ENCODE results near the gene HCCS.

HCCS gene

DNA sequence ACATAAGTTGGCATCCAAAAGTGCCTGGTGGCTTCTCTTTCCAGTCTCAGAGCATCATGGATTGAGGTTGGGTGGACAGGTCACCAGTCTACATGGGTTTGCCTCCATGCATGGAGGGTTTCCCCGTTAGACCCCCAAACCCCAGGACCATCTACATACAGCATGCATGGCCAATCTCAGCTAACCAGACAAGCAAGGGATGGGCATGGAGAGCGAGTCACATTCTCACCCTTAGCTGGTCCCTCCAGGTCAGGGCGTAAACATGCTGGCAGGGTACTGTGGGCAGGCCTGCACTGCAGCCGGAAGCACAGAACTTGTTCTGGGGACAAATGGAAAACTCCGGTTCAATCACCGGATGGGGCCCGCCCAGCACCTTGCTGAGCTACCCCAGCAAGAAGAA, 37.3 kb downstream of the HCCS start:
- no peak for DNase-seq (ENCODE audit: low read depth)
- H3K4me3 ChIP-seq (ENCODE audit: control insufficient read depth, low read depth, low read length): no peak overlapping the region
- TF ChIP-seq, protein P1, sequence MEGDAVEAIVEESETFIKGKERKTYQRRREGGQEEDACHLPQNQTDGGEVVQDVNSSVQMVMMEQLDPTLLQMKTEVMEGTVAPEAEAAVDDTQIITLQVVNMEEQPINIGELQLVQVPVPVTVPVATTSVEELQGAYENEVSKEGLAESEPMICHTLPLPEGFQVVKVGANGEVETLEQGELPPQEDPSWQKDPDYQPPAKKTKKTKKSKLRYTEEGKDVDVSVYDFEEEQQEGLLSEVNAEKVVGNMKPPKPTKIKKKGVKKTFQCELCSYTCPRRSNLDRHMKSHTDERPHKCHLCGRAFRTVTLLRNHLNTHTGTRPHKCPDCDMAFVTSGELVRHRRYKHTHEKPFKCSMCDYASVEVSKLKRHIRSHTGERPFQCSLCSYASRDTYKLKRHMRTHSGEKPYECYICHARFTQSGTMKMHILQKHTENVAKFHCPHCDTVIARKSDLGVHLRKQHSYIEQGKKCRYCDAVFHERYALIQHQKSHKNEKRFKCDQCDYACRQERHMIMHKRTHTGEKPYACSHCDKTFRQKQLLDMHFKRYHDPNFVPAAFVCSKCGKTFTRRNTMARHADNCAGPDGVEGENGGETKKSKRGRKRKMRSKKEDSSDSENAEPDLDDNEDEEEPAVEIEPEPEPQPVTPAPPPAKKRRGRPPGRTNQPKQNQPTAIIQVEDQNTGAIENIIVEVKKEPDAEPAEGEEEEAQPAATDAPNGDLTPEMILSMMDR (conservative IDR thresholded peaks at IDR 0.05; ENCODE audit: control insufficient read depth, insufficient read depth, low read depth, low read length): no peak

DNA sequence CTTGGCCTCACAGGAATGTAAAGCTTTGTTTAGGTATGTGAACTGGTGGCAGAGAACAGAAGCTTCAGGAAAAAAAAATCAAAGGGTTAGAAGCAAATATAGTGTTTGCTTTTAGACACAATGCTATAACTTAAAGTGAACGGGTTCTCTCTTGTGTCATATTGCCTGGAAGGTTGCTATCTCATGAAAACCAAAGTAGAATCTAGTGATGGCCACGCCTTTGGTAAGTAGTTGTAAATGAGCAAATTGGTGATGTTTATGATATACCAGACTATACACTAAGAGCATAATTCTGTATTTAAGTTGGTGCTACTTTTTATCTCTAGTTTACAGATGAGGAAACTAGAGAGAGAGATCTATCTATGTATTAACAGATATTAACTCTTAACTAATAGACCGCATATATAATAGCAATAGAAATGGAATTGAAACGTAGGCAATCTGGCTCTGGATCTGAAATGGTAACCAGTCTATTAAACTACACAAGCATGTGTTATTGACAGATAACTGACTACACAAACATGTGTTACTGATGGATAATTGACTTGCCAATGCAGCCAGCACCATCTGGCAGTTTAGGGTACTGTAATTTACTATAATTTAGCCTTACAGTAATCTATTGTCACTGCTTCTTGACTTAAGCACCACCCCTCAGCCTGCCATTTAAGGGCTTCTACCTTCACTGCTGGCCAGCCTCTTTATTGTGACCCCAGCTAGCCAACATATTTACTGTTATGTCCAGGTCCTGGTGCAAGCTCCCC, 40.8 kb downstream of the HCCS start:
- no peak for DNase-seq (ENCODE audit: low read depth)
- TF ChIP-seq, protein P1 (conservative IDR thresholded peaks at IDR 0.05; ENCODE audit: control insufficient read depth, insufficient read depth, low read depth, low read length): no peak
- H3K4me3 ChIP-seq (ENCODE audit: control insufficient read depth, low read depth, low read length): no peak overlapping the region

DNA sequence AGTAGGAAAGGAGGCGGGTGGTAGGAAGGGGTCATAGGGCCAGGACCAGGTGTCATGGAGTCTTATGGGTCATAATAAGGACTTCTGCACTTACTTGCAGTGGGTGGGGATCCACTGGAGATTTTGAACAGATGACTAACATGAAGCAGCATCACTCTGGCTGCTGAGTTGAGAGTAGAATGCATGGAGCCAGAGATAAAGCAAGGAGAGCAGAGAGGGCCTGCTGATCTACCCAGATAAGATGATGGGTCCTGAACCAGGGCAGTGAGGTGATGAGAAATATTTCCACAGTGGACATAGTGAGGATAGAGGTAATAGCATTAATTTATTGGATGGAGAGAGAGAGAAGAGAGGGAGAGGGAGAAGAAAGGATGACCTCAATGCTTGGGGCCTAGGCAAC, 48.0 kb downstream of the HCCS start:
- H3K4me3 ChIP-seq (ENCODE audit: control insufficient read depth, low read depth, low read length): no peak overlapping the region
- TF ChIP-seq, protein P1 (conservative IDR thresholded peaks at IDR 0.05; ENCODE audit: control insufficient read depth, insufficient read depth, low read depth, low read length): no peak
- DNase-seq (ENCODE audit: low read depth): no peak

DNA sequence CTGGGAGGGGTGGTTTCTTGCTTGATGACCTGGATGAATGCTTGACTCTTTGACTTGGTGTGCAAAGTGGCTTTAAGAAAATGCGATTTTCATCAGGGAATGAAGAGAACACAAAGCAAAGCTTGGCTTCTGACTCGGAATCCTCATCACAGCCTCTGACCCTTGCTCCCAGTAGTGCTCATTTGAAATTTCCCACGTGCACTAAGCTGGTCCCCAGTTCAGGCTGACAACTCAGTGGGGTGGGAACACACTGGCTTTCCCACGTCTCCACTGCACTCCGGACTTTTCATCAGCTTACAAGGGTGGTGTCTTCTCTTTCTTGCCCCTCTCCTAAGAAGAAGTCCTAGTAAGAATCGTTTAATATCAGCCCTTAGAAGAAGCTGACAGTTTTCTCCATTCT, 53.3 kb downstream of the HCCS start:
- TF ChIP-seq, protein P1 (conservative IDR thresholded peaks at IDR 0.05; ENCODE audit: control insufficient read depth, insufficient read depth, low read depth, low read length): no peak
- no peak for DNase-seq (ENCODE audit: low read depth)

DNA sequence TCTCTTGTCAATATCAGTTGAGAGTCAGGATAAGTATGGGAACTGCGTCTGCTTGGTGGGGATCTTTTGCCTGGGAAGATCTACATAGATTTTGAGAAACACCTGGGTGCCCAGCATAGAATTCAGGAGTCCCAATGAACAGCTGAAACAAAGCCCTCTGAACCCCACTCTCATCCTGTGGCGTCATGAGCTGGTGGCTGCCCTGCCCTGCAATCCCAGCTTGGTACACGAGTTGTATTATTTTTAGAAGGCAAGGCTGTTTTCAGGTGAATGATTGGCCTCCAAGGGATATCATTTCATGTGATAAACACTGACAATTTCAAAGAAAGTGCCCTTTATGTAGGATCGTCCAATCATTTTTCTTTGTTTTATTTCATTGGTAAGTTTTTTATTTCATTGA, 60.8 kb downstream of the HCCS start:
- no peak overlapping the region for H3K4me3 ChIP-seq (ENCODE audit: control insufficient read depth, low read depth, low read length)
- TF ChIP-seq, protein P1 (conservative IDR thresholded peaks at IDR 0.05; ENCODE audit: control insufficient read depth, insufficient read depth, low read depth, low read length): no peak
- no peak for DNase-seq (ENCODE audit: low read depth)

More for the DNA sequence above, 53.3 kb downstream of the HCCS start:
- H3K4me3 ChIP-seq (ENCODE audit: control insufficient read depth, low read depth, low read length): no peak overlapping the region

DNA sequence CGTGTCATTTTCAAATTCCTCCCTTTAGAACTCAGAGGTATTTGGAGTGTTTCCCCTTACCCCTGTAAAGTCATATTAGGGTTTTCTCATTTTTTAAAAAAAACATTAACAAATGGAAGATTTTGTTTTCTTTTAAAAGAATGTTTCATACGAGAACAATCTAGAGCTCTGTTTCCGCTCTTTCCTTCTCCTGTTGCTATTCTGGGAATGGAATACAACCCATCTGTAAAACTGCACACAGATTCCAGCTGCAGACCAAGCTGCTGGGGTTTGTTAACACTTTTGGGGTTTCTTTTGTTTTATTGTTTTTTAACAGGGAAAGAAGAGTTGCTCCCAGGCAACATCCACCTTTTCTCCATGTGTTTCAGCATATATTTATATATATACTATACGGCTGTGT, 61.3 kb downstream of the HCCS start:
- no peak for DNase-seq (ENCODE audit: low read depth)
- H3K4me3 ChIP-seq (ENCODE audit: control insufficient read depth, low read depth, low read length): no peak overlapping the region
- TF ChIP-seq, protein P1 (conservative IDR thresholded peaks at IDR 0.05; ENCODE audit: control insufficient read depth, insufficient read depth, low read depth, low read length): no peak
